Stimulated activated naive CD8-positive, alpha-beta T cell treated with anti-CD3 and anti-CD28 coated beads, Interleukin-15, amount 100 ng/mL, for 72 hours (primary cell): ENCODE data around the gene TTLL10.
A peak's percentile ranks its signal among the peaks of the same experiment; 100 is the strongest.
"Not testable (repeated sequence)": the region's sequence is repeated elsewhere in the genome, so short reads cannot be mapped to it uniquely, and the experiment has no call there.

Source experiments
- ATAC-seq: fragments of 150-1000 bp; cut with Tn5 transposase; 2 replicates; pipeline ENCODE4 v1.10.0; 2021; ENCODE audit warnings: mild to moderate bottlenecking, moderate library complexity
- DNase-seq, 2 donors: peaks; one replicate each; pipeline ENCODE4 v3.0.0; 2021 to 2022
- H3K27ac Mint-ChIP-seq, 2 donors: one replicate each; pipeline ENCODE4 v1.8.0; 2022; ENCODE audit warnings: mild to moderate bottlenecking in 2 of 2, mixed read lengths in 2 of 2, moderate library complexity in 2 of 2
- H3K27me3 Mint-ChIP-seq: one replicate; pipeline ENCODE4 v1.8.0; 2022; ENCODE audit warnings: mixed read lengths
- H3K4me1 Mint-ChIP-seq: one replicate; pipeline ENCODE4 v1.8.0; 2022; ENCODE audit warnings: mild to moderate bottlenecking, mixed read lengths
- H3K4me3 Mint-ChIP-seq, 2 donors: one replicate each; pipeline ENCODE4 v1.8.0; 2022; ENCODE audit warnings: mild to moderate bottlenecking in 2 of 2, mixed read lengths in 2 of 2, moderate library complexity in 1 of 2
- H3K9me3 Mint-ChIP-seq, 2 donors: one replicate each; pipeline ENCODE4 v1.8.0; 2022; ENCODE audit warnings: mixed read lengths in 2 of 2

Gene TTLL10

GRCh38 chr1:1149416-1149815 is 24.3 kb upstream of the TTLL10 start:
- no peaks in the 10 kb centered on the region for H3K27me3 Mint-ChIP-seq
- ATAC-seq (peak; percentile 2), DNase-seq (no peak)
- H3K9me3 Mint-ChIP-seq = peaks cover 20 to 25% of the 10 kb centered on the region in 2 donors
- H3K27ac Mint-ChIP-seq = peak overlapping the region; percentile 20 to 80
- no peak overlapping the region for H3K4me3 Mint-ChIP-seq
- H3K4me1 Mint-ChIP-seq = peaks cover 25% of the 10 kb centered on the region

GRCh38 chr1:1150100-1150499 is 23.6 kb upstream of the TTLL10 start:
- ATAC-seq = peak; percentile 15
- Mint-ChIP-seq H3K27me3 (no peaks in the 10 kb centered on the region), H3K27ac (no peak overlapping the region), H3K4me3 (no peak overlapping the region), H3K4me1 (peaks cover 21% of the 10 kb centered on the region), H3K9me3 (peaks cover 20 to 26% of the 10 kb centered on the region in 2 donors)
- DNase-seq = no peak

- no peak for DNase-seq
- Mint-ChIP-seq H3K4me3 (no peak overlapping the region), H3K9me3 (peaks cover 20 to 26% of the 10 kb centered on the region in 2 donors), H3K27me3 (no peaks in the 10 kb centered on the region), H3K4me1 (peaks cover 9% of the 10 kb centered on the region), H3K27ac (no peak overlapping the region)
- no peak for ATAC-seq
Observed at GRCh38 chr1:1151306-1151705, 22.4 kb upstream of the TTLL10 start.

GRCh38 chr1:1152431-1152830 is 21.2 kb upstream of the TTLL10 start:
- not testable (repeated sequence) for ATAC-seq, DNase-seq

GRCh38 chr1:1153215-1153614 is 20.5 kb upstream of the TTLL10 start:
- not testable (repeated sequence) for H3K4me1 Mint-ChIP-seq

More at GRCh38 chr1:1152431-1152830, 21.2 kb upstream of the TTLL10 start:
- H3K4me3 Mint-ChIP-seq, H3K27me3 Mint-ChIP-seq: not testable (repeated sequence)
- Mint-ChIP-seq H3K4me1 (peaks cover 11% of the 10 kb centered on the region), H3K27ac (peak overlapping the region; percentile 7 to 89), H3K9me3 (peaks cover 20 to 26% of the 10 kb centered on the region in 2 donors)

GRCh38 chr1:1153874-1154273 is 19.8 kb upstream of the TTLL10 start:
- H3K4me3 Mint-ChIP-seq = no peak overlapping the region
- H3K9me3 Mint-ChIP-seq = peaks cover 20 to 26% of the 10 kb centered on the region in 2 donors
- H3K4me1 Mint-ChIP-seq = peaks cover 11% of the 10 kb centered on the region
- no peak overlapping the region for H3K27ac Mint-ChIP-seq
- ATAC-seq (no peak), DNase-seq (no peak)
- H3K27me3 Mint-ChIP-seq = no peaks in the 10 kb centered on the region

More at GRCh38 chr1:1153215-1153614, 20.5 kb upstream of the TTLL10 start:
- not testable (repeated sequence) for H3K27me3 Mint-ChIP-seq, H3K4me3 Mint-ChIP-seq, ATAC-seq, DNase-seq
- Mint-ChIP-seq H3K9me3 (peaks cover 20 to 26% of the 10 kb centered on the region in 2 donors), H3K27ac (peak overlapping the region; percentile 5 to 78)

GRCh38 chr1:1155258-1155657 is 18.4 kb upstream of the TTLL10 start:
- Mint-ChIP-seq H3K4me3 (no peak overlapping the region), H3K27me3 (no peaks in the 10 kb centered on the region), H3K9me3 (peaks cover 20 to 26% of the 10 kb centered on the region in 2 donors), H3K27ac (no peak overlapping the region), H3K4me1 (peaks cover 14% of the 10 kb centered on the region)
- DNase-seq = no peak
- ATAC-seq = no peak

- Mint-ChIP-seq H3K4me1 (peaks cover 14% of the 10 kb centered on the region), H3K27ac (no peak overlapping the region), H3K4me3 (peak overlapping the region; percentile 53 to 78), H3K9me3 (peaks cover 20 to 26% of the 10 kb centered on the region in 2 donors), H3K27me3 (no peaks in the 10 kb centered on the region)
- DNase-seq (no peak), ATAC-seq (no peak)
Observed at GRCh38 chr1:1156140-1157032, 17.3 kb upstream of the TTLL10 start.

GRCh38 chr1:1157033-1157365 is 16.7 kb upstream of the TTLL10 start:
- peak; percentile 26 for ATAC-seq
- H3K27me3 Mint-ChIP-seq = no peaks in the 10 kb centered on the region
- peaks cover 20 to 24% of the 10 kb centered on the region in 2 donors for H3K9me3 Mint-ChIP-seq
- no peak overlapping the region for H3K27ac Mint-ChIP-seq
- DNase-seq = no peak
- H3K4me3 Mint-ChIP-seq = peak overlapping the region; percentile 27 to 53
- peaks cover 14% of the 10 kb centered on the region for H3K4me1 Mint-ChIP-seq

- H3K27me3 Mint-ChIP-seq = no peaks in the 10 kb centered on the region
- peaks cover 16 to 20% of the 10 kb centered on the region in 2 donors for H3K9me3 Mint-ChIP-seq
- H3K4me1 Mint-ChIP-seq = peaks cover 14% of the 10 kb centered on the region
- peak; percentile 66 for ATAC-seq
- H3K4me3 Mint-ChIP-seq = peak overlapping the region; percentile 79 to 82
- DNase-seq = peak; percentile 31 to 65
- H3K27ac Mint-ChIP-seq = peak overlapping the region; percentile 80 to 88
Observed at GRCh38 chr1:1157426-1157913, 16.2 kb upstream of the TTLL10 start.

- no peaks in the 10 kb centered on the region for H3K27me3 Mint-ChIP-seq
- peak overlapping the region; percentile 79 to 82 for H3K4me3 Mint-ChIP-seq
- ATAC-seq (peak; percentile 66), DNase-seq (peak; percentile 34 to 47)
- H3K4me1 Mint-ChIP-seq = peaks cover 14% of the 10 kb centered on the region
- peaks cover 10 to 13% of the 10 kb centered on the region in 2 donors for H3K9me3 Mint-ChIP-seq
- peak overlapping the region; percentile 80 to 88 for H3K27ac Mint-ChIP-seq
Observed at GRCh38 chr1:1157914-1158710, 15.6 kb upstream of the TTLL10 start.

GRCh38 chr1:1160281-1160930 is 13.3 kb upstream of the TTLL10 start:
- peak overlapping the region in 1 of 2 donors; percentile 33 for H3K27ac Mint-ChIP-seq
- ATAC-seq = no peak
- no peaks in the 10 kb centered on the region for H3K27me3 Mint-ChIP-seq
- H3K4me1 Mint-ChIP-seq = peaks cover 15% of the 10 kb centered on the region
- no peak for DNase-seq
- H3K9me3 Mint-ChIP-seq = no peaks in the 10 kb centered on the region
- H3K4me3 Mint-ChIP-seq = no peak overlapping the region

GRCh38 chr1:1161078-1161682 is 12.5 kb upstream of the TTLL10 start:
- Mint-ChIP-seq H3K9me3 (no peaks in the 10 kb centered on the region), H3K4me3 (no peak overlapping the region), H3K27ac (no peak overlapping the region), H3K4me1 (peaks cover 21% of the 10 kb centered on the region), H3K27me3 (no peaks in the 10 kb centered on the region)
- DNase-seq = no peak
- no peak for ATAC-seq

GRCh38 chr1:1161683-1162079 is 12.0 kb upstream of the TTLL10 start:
- Mint-ChIP-seq H3K4me3 (no peak overlapping the region), H3K9me3 (no peaks in the 10 kb centered on the region)

More at GRCh38 chr1:1161683-1162079, 12.0 kb upstream of the TTLL10 start:
- Mint-ChIP-seq H3K27ac (no peak overlapping the region), H3K27me3 (no peaks in the 10 kb centered on the region), H3K4me1 (peaks cover 17% of the 10 kb centered on the region)
- DNase-seq (no peak), ATAC-seq (no peak)
